Testis (tissue), 3 donors: ENCODE results near the gene SHANK1. TPM values are rescaled to one million over a fixed set of nuclear protein-coding genes. Genes with fewer than 3 reads are reported as not detected.

Source experiments
- DNase-seq: peaks from one replicate; pipeline ENCODE4 v3.0.0-alpha.2; 2019
- H3K27ac ChIP-seq, 2 donors: fragments of 200-600 bp; sonication (generic); one replicate each; pipeline ENCODE4 v1.5.1; 2019
- H3K27me3 ChIP-seq: fragments of 200-600 bp; sonication (generic); one replicate; pipeline ENCODE4 v1.5.1; 2019
- H3K36me3 ChIP-seq: fragments of 200-600 bp; sonication (generic); one replicate; pipeline ENCODE4 v1.5.1; 2017; ENCODE audit warnings: low read depth; ENCODE audit errors: missing control alignments
- H3K4me1 ChIP-seq: fragments of 200-600 bp; sonication (generic); one replicate; pipeline ENCODE4 v1.5.1; 2019
- H3K4me3 ChIP-seq, 2 donors: fragments of 200-600 bp; sonication (generic); one replicate each; pipeline ENCODE4 v1.5.1; 2017 to 2019
- H3K9me3 ChIP-seq: fragments of 200-600 bp; sonication (generic); one replicate; pipeline ENCODE4 v1.5.1; 2017
- CTCF ChIP-seq, 3 experiments: fragments of 450-650 bp in 2 of 3; fragments of 200-600 bp in 1 of 3; sonication (generic) in 1 of 3; IDR thresholded peaks; one replicate each; pipeline ENCODE4 v1.5.1; 2016 to 2019; ENCODE audit warnings: antibody characterized with exemption in 3 of 3, mild to moderate bottlenecking in 2 of 3, moderate library complexity in 1 of 3
- POLR2A ChIP-seq: fragments of 450-650 bp; IDR thresholded peaks from one replicate; pipeline ENCODE4 v1.6.1; 2017; ENCODE audit warnings: antibody characterized with exemption, mild to moderate bottlenecking, moderate library complexity
- WGBS, 2 donors: methylation state at CpG; one replicate each; pipeline ENCODE4 v1.1.5; 2018; 5-methylcytosine and 5-hydroxymethylcytosine counted together
- intact Hi-C: fragments of 100-400 bp; cut with DNase I; formaldehyde crosslinking; loops from one replicate; pipeline ENCODE4 v1.15.1; 2023; ENCODE audit warnings: low total_unique reads
- polyA plus RNA-seq: library from polyadenylated mRNA; stranded (reverse); fragments of 350-450 nt; fragmentation: Illumina TruSeq; extraction: RNeasy Lipid Tissue Mini Kit (QIAGEN cat#74804); gene quantifications from one replicate; pipeline ENCODE4 v1.2.3, GENCODE V29; 2014; ENCODE audit warnings: low read depth, low replicate concordance; ENCODE audit not compliant: insufficient read depth
- total RNA-seq, 2 donors: library from RNA; depleted of rRNA; stranded (reverse); fragments of >200 nt; gene quantifications; one replicate each; pipeline ENCODE4 v1.2.3, GENCODE V29; 2016

SHANK1 gene
- total and polyA plus RNA-seq, 3 donors from 2014 or later = 4.1 to 5.4 (median 4.5) TPM

- Histone ChIP-seq H3K36me3 (no peaks in the 10 kb centered on the region), H3K27me3 (no peaks in the 10 kb centered on the region), H3K27ac (no peak overlapping the region), H3K4me1 (peaks cover 5% of the 10 kb centered on the region), H3K4me3 (peak overlapping the region in 1 of 2 donors; percentile 45), H3K9me3 (no peaks in the 10 kb centered on the region)
- intact Hi-C loops = no loop called here
- WGBS, 2 donors = 49 to 57% methylated on average over 15 of the region's 15 CpGs
- no peak for TF ChIP-seq CTCF (IDR thresholded peaks at IDR 0.05)
- TF ChIP-seq POLR2A = no peak
- DNase-seq = no peak
Observed at GRCh38 chr19:50696094-50696483, 23.5 kb downstream of the SHANK1 start.

- intact Hi-C loops = no loop called here
- H3K36me3 ChIP-seq = no peaks in the 10 kb centered on the region
- H3K4me1 ChIP-seq = peaks cover 5% of the 10 kb centered on the region
- no peaks in the 10 kb centered on the region for H3K9me3 ChIP-seq
- WGBS, 2 donors = 0 to 2% methylated on average over 5 to 50 of the region's 81 CpGs
- peak overlapping the region; percentile 24 to 45 for H3K4me3 ChIP-seq
- H3K27me3 ChIP-seq = no peaks in the 10 kb centered on the region
- DNase-seq = no peak
- H3K27ac ChIP-seq = no peak overlapping the region
- no peak for TF ChIP-seq POLR2A
- no peak for TF ChIP-seq CTCF (IDR thresholded peaks at IDR 0.05)
Observed at GRCh38 chr19:50695251-50696093, 24.1 kb downstream of the SHANK1 start.

GRCh38 chr19:50694815-50695145 is 24.8 kb downstream of the SHANK1 start:
- no peaks in the 10 kb centered on the region for H3K27me3 ChIP-seq
- H3K4me3 ChIP-seq = no peak overlapping the region
- 0 to 1% methylated on average over 16 to 20 of the region's 51 CpGs for WGBS, 2 donors
- TF ChIP-seq POLR2A (no peak), CTCF (IDR thresholded peaks at IDR 0.05) (no peak)
- H3K36me3 ChIP-seq = no peaks in the 10 kb centered on the region
- no peak overlapping the region for H3K27ac ChIP-seq
- intact Hi-C loops = no loop called here
- no peaks in the 10 kb centered on the region for H3K9me3 ChIP-seq
- H3K4me1 ChIP-seq = peaks cover 5% of the 10 kb centered on the region
- no peak for DNase-seq

- DNase-seq = no peak
- Histone ChIP-seq H3K36me3 (no peaks in the 10 kb centered on the region), H3K27ac (no peak overlapping the region), H3K4me1 (peaks cover 5% of the 10 kb centered on the region), H3K9me3 (no peaks in the 10 kb centered on the region), H3K4me3 (no peak overlapping the region), H3K27me3 (no peaks in the 10 kb centered on the region)
- TF ChIP-seq POLR2A (no peak), CTCF (IDR thresholded peaks at IDR 0.05) (no peak)
- intact Hi-C loops = no loop called here
- 28 to 31% methylated on average over 9 to 22 of the region's 23 CpGs for WGBS, 2 donors
Observed at GRCh38 chr19:50693064-50693975, 26.3 kb downstream of the SHANK1 start.
